HEK293 (cell line): Measurements from ENCODE around the gene RAD51C.

Experiments used
- EGR2 ChIP-seq: fragments of 450-650 bp; formaldehyde crosslinking; IDR thresholded peaks from 2 replicates; pipeline ENCODE4 v1.5.1; 2016; ENCODE audit warnings: low read depth, missing biosample characterization, missing genetic modification characterization
- FEZF1 ChIP-seq: fragments of 450-650 bp; formaldehyde crosslinking; IDR thresholded peaks from 2 replicates; pipeline ENCODE4 v1.5.1; 2016; ENCODE audit warnings: missing biosample characterization, missing genetic modification characterization
- GLI2 ChIP-seq: fragments of 450-650 bp; formaldehyde crosslinking; IDR thresholded peaks from 2 replicates; pipeline ENCODE4; 2017; ENCODE audit warnings: missing biosample characterization, missing genetic modification characterization, low read depth, borderline replicate concordance
- GLI4 ChIP-seq: fragments of 450-650 bp; formaldehyde crosslinking; IDR thresholded peaks from 2 replicates; pipeline ENCODE4 v1.5.1; 2016; ENCODE audit warnings: missing biosample characterization, missing genetic modification characterization
- HOXA7 ChIP-seq: sonication (generic); formaldehyde crosslinking; IDR thresholded peaks from 2 replicates; pipeline ENCODE4 v1.8.1; 2022; ENCODE audit warnings: missing genetic modification reagents, borderline replicate concordance
- KLF10 ChIP-seq: fragments of 450-650 bp; IDR thresholded peaks from 2 replicates; pipeline ENCODE4 v1.5.1; 2018; ENCODE audit warnings: missing biosample characterization, mild to moderate bottlenecking, missing genetic modification characterization
- MYNN ChIP-seq: fragments of 450-650 bp; formaldehyde crosslinking; IDR thresholded peaks from 2 replicates; pipeline ENCODE4 v1.5.1; 2016; ENCODE audit warnings: missing biosample characterization, missing genetic modification characterization, borderline replicate concordance
- SP2 ChIP-seq: fragments of 450-650 bp; formaldehyde crosslinking; IDR thresholded peaks from 2 replicates; pipeline ENCODE4 v1.5.1; 2016; ENCODE audit warnings: missing biosample characterization, missing genetic modification characterization
- YY2 ChIP-seq: fragments of 450-650 bp; formaldehyde crosslinking; IDR thresholded peaks from 2 replicates; pipeline ENCODE4 v1.5.1; 2016; ENCODE audit warnings: missing biosample characterization, missing genetic modification characterization
- ZBTB17 ChIP-seq: fragments of 450-650 bp; formaldehyde crosslinking; IDR thresholded peaks from 2 replicates; pipeline ENCODE4 v1.5.1; 2016; ENCODE audit warnings: missing biosample characterization, missing genetic modification characterization
- ZEB2 ChIP-seq: fragments of 450-650 bp; formaldehyde crosslinking; IDR thresholded peaks from 2 replicates; pipeline ENCODE4 v1.5.1; 2016; ENCODE audit warnings: missing biosample characterization, missing genetic modification characterization
- ZNF112 ChIP-seq: fragments of 450-650 bp; formaldehyde crosslinking; IDR thresholded peaks from 2 replicates; pipeline ENCODE4 v1.5.0; 2017; ENCODE audit warnings: missing biosample characterization, missing genetic modification characterization
- ZNF132 ChIP-seq: fragments of 450-650 bp; formaldehyde crosslinking; IDR thresholded peaks from 2 replicates; pipeline ENCODE4 v1.5.1; 2017; ENCODE audit warnings: missing biosample characterization, missing genetic modification characterization, borderline replicate concordance
- ZNF23 ChIP-seq: fragments of 450-650 bp; formaldehyde crosslinking; IDR thresholded peaks from 2 replicates; pipeline ENCODE4 v1.5.1; 2016; ENCODE audit warnings: missing biosample characterization, missing genetic modification characterization, borderline replicate concordance
- ZNF26 ChIP-seq: fragments of 450-650 bp; formaldehyde crosslinking; IDR thresholded peaks from 2 replicates; pipeline ENCODE4 v1.5.1; 2016; ENCODE audit warnings: missing biosample characterization, missing genetic modification characterization
- ZNF324 ChIP-seq: fragments of 450-650 bp; formaldehyde crosslinking; IDR thresholded peaks from 2 replicates; pipeline ENCODE4 v1.5.1; 2016; ENCODE audit warnings: missing biosample characterization, missing genetic modification characterization
- ZNF398 ChIP-seq: fragments of 450-650 bp; formaldehyde crosslinking; IDR thresholded peaks from 2 replicates; pipeline ENCODE4 v1.5.1; 2017; ENCODE audit warnings: missing biosample characterization, missing genetic modification characterization
- ZNF488 ChIP-seq: fragments of 450-650 bp; formaldehyde crosslinking; IDR thresholded peaks from 2 replicates; pipeline ENCODE4 v1.5.1; 2016; ENCODE audit warnings: missing biosample characterization, missing genetic modification characterization
- ZNF529 ChIP-seq: fragments of 450-650 bp; formaldehyde crosslinking; IDR thresholded peaks from 2 replicates; pipeline ENCODE4 v1.5.1; 2017; ENCODE audit warnings: missing genetic modification characterization, missing biosample characterization; ENCODE audit not compliant: insufficient replicate concordance
- ZNF544 ChIP-seq: fragments of 450-650 bp; formaldehyde crosslinking; IDR thresholded peaks from 2 replicates; pipeline ENCODE4 v1.5.0; 2017; ENCODE audit warnings: missing biosample characterization, missing genetic modification characterization
- ZNF555 ChIP-seq: fragments of 450-650 bp; formaldehyde crosslinking; conservative IDR thresholded peaks from 2 replicates; pipeline ENCODE4 v1.5.1; 2017; ENCODE audit warnings: missing biosample characterization, mild to moderate bottlenecking, missing genetic modification characterization, inconsistent platforms
- ZNF670 ChIP-seq: fragments of 450-650 bp; formaldehyde crosslinking; IDR thresholded peaks from 2 replicates; pipeline ENCODE4 v1.5.1; 2016; ENCODE audit warnings: missing biosample characterization, missing genetic modification characterization, low read depth
- ZNF692 ChIP-seq: fragments of 450-650 bp; formaldehyde crosslinking; IDR thresholded peaks from 2 replicates; pipeline ENCODE4 v1.5.1; 2016; ENCODE audit warnings: missing biosample characterization, missing genetic modification characterization
- ZNF785 ChIP-seq: fragments of 450-650 bp; formaldehyde crosslinking; IDR thresholded peaks from 2 replicates; pipeline ENCODE4 v1.5.1; 2016; ENCODE audit warnings: missing biosample characterization, missing genetic modification characterization
- TF ChIP-seq, protein P1 (sequence below): fragments of 450-650 bp; formaldehyde crosslinking; IDR thresholded peaks from 2 replicates; pipeline ENCODE4 v1.5.1; 2017; ENCODE audit warnings: missing biosample characterization, missing genetic modification characterization
- TF ChIP-seq, protein P2 (sequence below): fragments of 450-650 bp; formaldehyde crosslinking; IDR thresholded peaks from 2 replicates; pipeline ENCODE4 v1.5.1; 2016; ENCODE audit warnings: missing biosample characterization, missing genetic modification characterization, borderline replicate concordance

Gene RAD51C

GRCh38 chr17:58658804-58659713, 33.3 kb upstream of the RAD51C start (continued):
- TF ChIP-seq ZNF132 (tag by site-specific recombination) = no peak
- peak; percentile 82 for TF ChIP-seq ZBTB17
- TF ChIP-seq YY2 (tag by site-specific recombination) = no peak
- peak; percentile 74 for TF ChIP-seq ZNF398 (tag by site-specific recombination)
- no peak for TF ChIP-seq ZNF112 (tag by site-specific recombination)
- no peak for TF ChIP-seq HOXA7
- TF ChIP-seq, protein P1, sequence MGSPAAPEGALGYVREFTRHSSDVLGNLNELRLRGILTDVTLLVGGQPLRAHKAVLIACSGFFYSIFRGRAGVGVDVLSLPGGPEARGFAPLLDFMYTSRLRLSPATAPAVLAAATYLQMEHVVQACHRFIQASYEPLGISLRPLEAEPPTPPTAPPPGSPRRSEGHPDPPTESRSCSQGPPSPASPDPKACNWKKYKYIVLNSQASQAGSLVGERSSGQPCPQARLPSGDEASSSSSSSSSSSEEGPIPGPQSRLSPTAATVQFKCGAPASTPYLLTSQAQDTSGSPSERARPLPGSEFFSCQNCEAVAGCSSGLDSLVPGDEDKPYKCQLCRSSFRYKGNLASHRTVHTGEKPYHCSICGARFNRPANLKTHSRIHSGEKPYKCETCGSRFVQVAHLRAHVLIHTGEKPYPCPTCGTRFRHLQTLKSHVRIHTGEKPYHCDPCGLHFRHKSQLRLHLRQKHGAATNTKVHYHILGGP (tag by site-specific recombination) = peak; percentile 89
- TF ChIP-seq ZEB2 (tag by site-specific recombination) = peak; percentile 79
- peak; percentile 53 for TF ChIP-seq SP2 (tag by site-specific recombination)
- TF ChIP-seq GLI2 (tag by site-specific recombination) = no peak
- no peak for TF ChIP-seq ZNF785 (tag by site-specific recombination)
- no peak for TF ChIP-seq ZNF670
- TF ChIP-seq ZNF26 (tag by site-specific recombination) = no peak
- TF ChIP-seq ZNF324 (tag by site-specific recombination) = peak; percentile 76; the same call in 1 of the 2 replicates
- TF ChIP-seq KLF10 = peak; percentile 85
- TF ChIP-seq GLI4 (tag by site-specific recombination) = no peak
- no peak for TF ChIP-seq ZNF488 (tag by site-specific recombination)
- TF ChIP-seq ZNF555 (tag by site-specific recombination) = no peak
- no peak for TF ChIP-seq MYNN (tag by site-specific recombination)
- peak; percentile 94 for TF ChIP-seq FEZF1
- TF ChIP-seq EGR2 (tag by site-specific recombination) = no peak; the same call in none of the 2 replicates
- TF ChIP-seq ZNF692 (tag by site-specific recombination) = peak; percentile 67
- TF ChIP-seq ZNF23 (tag by site-specific recombination) = no peak
- TF ChIP-seq, protein P2, sequence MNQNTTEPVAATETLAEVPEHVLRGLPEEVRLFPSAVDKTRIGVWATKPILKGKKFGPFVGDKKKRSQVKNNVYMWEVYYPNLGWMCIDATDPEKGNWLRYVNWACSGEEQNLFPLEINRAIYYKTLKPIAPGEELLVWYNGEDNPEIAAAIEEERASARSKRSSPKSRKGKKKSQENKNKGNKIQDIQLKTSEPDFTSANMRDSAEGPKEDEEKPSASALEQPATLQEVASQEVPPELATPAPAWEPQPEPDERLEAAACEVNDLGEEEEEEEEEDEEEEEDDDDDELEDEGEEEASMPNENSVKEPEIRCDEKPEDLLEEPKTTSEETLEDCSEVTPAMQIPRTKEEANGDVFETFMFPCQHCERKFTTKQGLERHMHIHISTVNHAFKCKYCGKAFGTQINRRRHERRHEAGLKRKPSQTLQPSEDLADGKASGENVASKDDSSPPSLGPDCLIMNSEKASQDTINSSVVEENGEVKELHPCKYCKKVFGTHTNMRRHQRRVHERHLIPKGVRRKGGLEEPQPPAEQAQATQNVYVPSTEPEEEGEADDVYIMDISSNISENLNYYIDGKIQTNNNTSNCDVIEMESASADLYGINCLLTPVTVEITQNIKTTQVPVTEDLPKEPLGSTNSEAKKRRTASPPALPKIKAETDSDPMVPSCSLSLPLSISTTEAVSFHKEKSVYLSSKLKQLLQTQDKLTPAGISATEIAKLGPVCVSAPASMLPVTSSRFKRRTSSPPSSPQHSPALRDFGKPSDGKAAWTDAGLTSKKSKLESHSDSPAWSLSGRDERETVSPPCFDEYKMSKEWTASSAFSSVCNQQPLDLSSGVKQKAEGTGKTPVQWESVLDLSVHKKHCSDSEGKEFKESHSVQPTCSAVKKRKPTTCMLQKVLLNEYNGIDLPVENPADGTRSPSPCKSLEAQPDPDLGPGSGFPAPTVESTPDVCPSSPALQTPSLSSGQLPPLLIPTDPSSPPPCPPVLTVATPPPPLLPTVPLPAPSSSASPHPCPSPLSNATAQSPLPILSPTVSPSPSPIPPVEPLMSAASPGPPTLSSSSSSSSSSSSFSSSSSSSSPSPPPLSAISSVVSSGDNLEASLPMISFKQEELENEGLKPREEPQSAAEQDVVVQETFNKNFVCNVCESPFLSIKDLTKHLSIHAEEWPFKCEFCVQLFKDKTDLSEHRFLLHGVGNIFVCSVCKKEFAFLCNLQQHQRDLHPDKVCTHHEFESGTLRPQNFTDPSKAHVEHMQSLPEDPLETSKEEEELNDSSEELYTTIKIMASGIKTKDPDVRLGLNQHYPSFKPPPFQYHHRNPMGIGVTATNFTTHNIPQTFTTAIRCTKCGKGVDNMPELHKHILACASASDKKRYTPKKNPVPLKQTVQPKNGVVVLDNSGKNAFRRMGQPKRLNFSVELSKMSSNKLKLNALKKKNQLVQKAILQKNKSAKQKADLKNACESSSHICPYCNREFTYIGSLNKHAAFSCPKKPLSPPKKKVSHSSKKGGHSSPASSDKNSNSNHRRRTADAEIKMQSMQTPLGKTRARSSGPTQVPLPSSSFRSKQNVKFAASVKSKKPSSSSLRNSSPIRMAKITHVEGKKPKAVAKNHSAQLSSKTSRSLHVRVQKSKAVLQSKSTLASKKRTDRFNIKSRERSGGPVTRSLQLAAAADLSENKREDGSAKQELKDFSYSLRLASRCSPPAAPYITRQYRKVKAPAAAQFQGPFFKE = no peak
- no peak for TF ChIP-seq ZNF529
- TF ChIP-seq ZNF544 (tag by site-specific recombination) = no peak
